Retinal pigment epithelial cell (primary cell): ENCODE data around the gene KRTAP3-2.
"Not testable (repeated sequence)": the region's sequence is repeated elsewhere in the genome, so short reads cannot be mapped to it uniquely, and the experiment has no call there.

Source experiments
- DNase-seq: peaks from one replicate; pipeline ENCODE4 v3.0.0-alpha.2; 2010; ENCODE audit warnings: low read depth
- H3K4me3 ChIP-seq: 2 replicates; pipeline ENCODE4 v1.5.1; 2011; ENCODE audit warnings: mild to moderate bottlenecking, low read length, control low read depth, moderate library complexity
- TF ChIP-seq, protein P1 (sequence below): conservative IDR thresholded peaks from 2 replicates; pipeline ENCODE4 v1.5.1; 2011; ENCODE audit warnings: low read depth, low read length, control low read depth, inconsistent platforms

The KRTAP3-2 gene

GRCh38 chr17:40999563-40999962, at the start of gene KRTAP3-2:
Gene KRTAP3-2, minus strand, starts transcription at chr17:40999906. Its CDS starts 53 bp downstream, at chr17:40999853.
- H3K4me3 ChIP-seq, DNase-seq: not testable (repeated sequence)

- no peak overlapping the region for H3K4me3 ChIP-seq
- no peak for DNase-seq
- TF ChIP-seq, protein P1, sequence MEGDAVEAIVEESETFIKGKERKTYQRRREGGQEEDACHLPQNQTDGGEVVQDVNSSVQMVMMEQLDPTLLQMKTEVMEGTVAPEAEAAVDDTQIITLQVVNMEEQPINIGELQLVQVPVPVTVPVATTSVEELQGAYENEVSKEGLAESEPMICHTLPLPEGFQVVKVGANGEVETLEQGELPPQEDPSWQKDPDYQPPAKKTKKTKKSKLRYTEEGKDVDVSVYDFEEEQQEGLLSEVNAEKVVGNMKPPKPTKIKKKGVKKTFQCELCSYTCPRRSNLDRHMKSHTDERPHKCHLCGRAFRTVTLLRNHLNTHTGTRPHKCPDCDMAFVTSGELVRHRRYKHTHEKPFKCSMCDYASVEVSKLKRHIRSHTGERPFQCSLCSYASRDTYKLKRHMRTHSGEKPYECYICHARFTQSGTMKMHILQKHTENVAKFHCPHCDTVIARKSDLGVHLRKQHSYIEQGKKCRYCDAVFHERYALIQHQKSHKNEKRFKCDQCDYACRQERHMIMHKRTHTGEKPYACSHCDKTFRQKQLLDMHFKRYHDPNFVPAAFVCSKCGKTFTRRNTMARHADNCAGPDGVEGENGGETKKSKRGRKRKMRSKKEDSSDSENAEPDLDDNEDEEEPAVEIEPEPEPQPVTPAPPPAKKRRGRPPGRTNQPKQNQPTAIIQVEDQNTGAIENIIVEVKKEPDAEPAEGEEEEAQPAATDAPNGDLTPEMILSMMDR, result no peak
Observed at GRCh38 chr17:41049110-41049509, 49.4 kb upstream of the KRTAP3-2 start.

GRCh38 chr17:41048441-41048840, 48.7 kb upstream of the KRTAP3-2 start:
- no peak for DNase-seq
- no peak overlapping the region for H3K4me3 ChIP-seq
- TF ChIP-seq, protein P1, result no peak

- H3K4me3 ChIP-seq, DNase-seq: not testable (repeated sequence)
Observed at GRCh38 chr17:41046735-41047465, 47.2 kb upstream of the KRTAP3-2 start, which contains the start of gene KRTAP2-1. Gene KRTAP2-1, minus strand, starts transcription at chr17:41047316. Its CDS starts 49 bp downstream, at chr17:41047267.

DNA sequence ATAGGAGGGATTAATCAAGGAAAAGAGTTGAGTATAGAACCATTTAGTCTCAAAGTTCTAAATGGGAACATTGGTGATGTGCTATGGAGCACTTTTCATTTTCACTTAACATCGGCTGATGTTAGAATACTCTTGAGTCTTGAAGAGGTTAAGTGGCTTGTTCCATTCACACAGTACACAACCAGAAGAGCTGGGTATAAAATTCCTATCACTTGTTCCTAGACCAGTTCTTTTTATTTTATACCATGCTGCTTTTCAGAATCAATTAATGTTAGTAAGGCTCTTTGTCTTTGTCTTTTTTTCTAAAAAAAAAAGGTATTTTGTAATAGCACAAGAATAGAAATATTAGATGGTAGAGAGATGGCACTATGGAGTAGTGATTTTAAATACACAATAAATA, 43.2 kb upstream of the KRTAP3-2 start:
- DNase-seq, result no peak
- no peak overlapping the region for H3K4me3 ChIP-seq
- TF ChIP-seq, protein P1, result no peak

DNA sequence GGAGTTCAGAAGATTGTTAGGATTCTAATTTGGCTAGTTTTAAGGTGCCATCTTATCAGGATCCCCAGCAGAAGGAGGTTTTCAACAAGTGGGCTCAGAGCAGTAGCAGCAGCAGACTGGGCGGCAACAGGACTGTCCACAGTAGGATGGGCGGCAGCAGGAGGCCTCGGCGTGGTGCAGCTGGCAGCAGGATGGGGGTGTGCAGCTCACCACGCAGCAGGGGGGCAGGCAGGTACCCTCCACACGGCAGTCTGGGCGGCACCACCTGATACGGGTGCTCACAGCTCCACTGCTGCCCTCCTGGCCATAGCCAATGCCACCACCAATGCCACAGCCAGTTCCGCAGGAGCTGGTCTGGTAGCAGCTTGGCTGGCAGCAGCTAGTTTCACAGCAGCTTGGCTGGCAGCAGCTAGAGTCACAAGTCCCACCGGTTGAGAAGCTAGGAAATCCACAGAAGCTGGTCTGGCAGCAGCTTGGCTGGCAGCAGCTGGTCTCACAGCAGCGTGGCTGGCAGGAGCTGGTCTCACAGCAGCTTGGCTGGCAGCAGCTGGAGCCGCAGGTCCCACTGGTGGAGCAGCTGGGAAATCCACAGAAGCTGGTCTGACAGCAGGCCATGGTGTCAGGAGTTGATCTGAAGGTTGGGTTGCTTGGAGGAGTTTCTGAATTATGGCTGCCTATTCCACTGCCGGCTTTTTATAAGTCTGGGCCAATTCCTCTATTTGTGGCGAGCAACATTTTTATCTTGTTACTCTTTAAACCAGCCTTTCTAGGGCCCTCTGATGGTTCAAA, 41.3 kb upstream of the KRTAP3-2 start, which contains the start of gene KRTAP1-1:
TSS of gene KRTAP1-1 (minus strand) at position 668 of the 789 bp plus-strand sequence. CDS start at position 615, 53 bp downstream.
- not testable (repeated sequence) for H3K4me3 ChIP-seq, DNase-seq

DNA sequence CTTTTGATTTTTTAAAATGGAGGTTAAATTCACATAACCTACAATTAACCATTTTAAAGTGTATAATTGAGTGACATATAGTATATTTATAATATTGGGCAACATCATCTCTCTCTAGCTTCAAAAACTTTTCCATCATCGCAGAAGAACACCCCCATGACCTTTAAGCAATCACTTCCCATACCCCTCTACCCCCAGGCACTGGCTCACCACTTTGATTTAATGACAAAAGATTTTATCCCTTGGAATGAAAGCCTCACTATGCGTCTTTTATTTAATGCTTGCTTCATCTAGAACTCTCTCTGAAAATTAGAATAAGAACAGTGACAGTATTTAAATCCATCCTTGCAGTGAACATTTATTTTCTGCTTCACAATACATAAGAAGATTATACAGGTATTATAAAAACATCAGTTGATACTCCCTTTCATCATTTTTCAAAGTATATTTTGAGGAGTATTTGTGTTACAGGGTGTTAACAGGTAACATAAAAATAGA, 38.2 kb upstream of the KRTAP3-2 start:
- DNase-seq, result no peak

GRCh38 chr17:41034346-41034935, 34.7 kb upstream of the KRTAP3-2 start, which contains the start of gene KRTAP1-3:
Gene KRTAP1-3, minus strand, starts transcription at chr17:41034874. Its CDS starts 53 bp downstream, at chr17:41034821.
- not testable (repeated sequence) for H3K4me3 ChIP-seq, DNase-seq

More for the DNA sequence above, 38.2 kb upstream of the KRTAP3-2 start:
- no peak overlapping the region for H3K4me3 ChIP-seq
- TF ChIP-seq, protein P1, result no peak
